ENCODE data around the gene CHRNE.
"Not testable (repeated sequence)": the region's sequence is repeated elsewhere in the genome, so short reads cannot be mapped to it uniquely, and the experiment has no call there.

CHRNE gene

GRCh38 chr17:4908301-4908700 lies 5.4 kb upstream of the CHRNE start:
- DNase-seq (ENCODE audit: extremely low read depth in 1 of 2, low read depth in 1 of 2), result no peak

GRCh38 chr17:4906642-4907041 lies 3.7 kb upstream of the CHRNE start:
- not testable (repeated sequence) for DNase-seq (ENCODE audit: extremely low read depth in 1 of 2, low read depth in 1 of 2)

- no peak for DNase-seq (ENCODE audit: extremely low read depth in 1 of 2, low read depth in 1 of 2)
Observed at GRCh38 chr17:4902540-4902939, 358 bp downstream of the CHRNE start.

GRCh38 chr17:4901648-4902344 lies 1.1 kb downstream of the CHRNE start:
- DNase-seq (ENCODE audit: extremely low read depth in 1 of 2, low read depth in 1 of 2), result no peak

GRCh38 chr17:4901108-4901647 lies 1.7 kb downstream of the CHRNE start:
- no peak for DNase-seq (ENCODE audit: extremely low read depth in 1 of 2, low read depth in 1 of 2)

GRCh38 chr17:4900231-4901107 lies 2.4 kb downstream of the CHRNE start:
- DNase-seq (ENCODE audit: extremely low read depth in 1 of 2, low read depth in 1 of 2), result no peak

GRCh38 chr17:4899341-4900230 lies 3.3 kb downstream of the CHRNE start, which contains the start of gene C17orf107:
Gene C17orf107, plus strand, starts transcription at chr17:4899536. Its CDS starts 227 bp downstream, at chr17:4899763.
- peak; percentile 88 to 93 for DNase-seq (ENCODE audit: extremely low read depth in 1 of 2, low read depth in 1 of 2)

- no peak for DNase-seq (ENCODE audit: extremely low read depth in 1 of 2, low read depth in 1 of 2)
Observed at GRCh38 chr17:4898927-4899326, 4.0 kb downstream of the CHRNE start.

GRCh38 chr17:4898351-4898750 lies 4.5 kb downstream of the CHRNE start:
- DNase-seq (ENCODE audit: extremely low read depth in 1 of 2, low read depth in 1 of 2), result no peak

GRCh38 chr17:4897785-4898184 lies 5.1 kb downstream of the CHRNE start:
- no peak for DNase-seq (ENCODE audit: extremely low read depth in 1 of 2, low read depth in 1 of 2)

GRCh38 chr17:4897198-4897687 lies 5.7 kb downstream of the CHRNE start:
- no peak for DNase-seq (ENCODE audit: extremely low read depth in 1 of 2, low read depth in 1 of 2)

GRCh38 chr17:4896332-4897197 lies 6.3 kb downstream of the CHRNE start:
- DNase-seq (ENCODE audit: extremely low read depth in 1 of 2, low read depth in 1 of 2), result no peak

- DNase-seq (ENCODE audit: extremely low read depth in 1 of 2, low read depth in 1 of 2), result no peak
Observed at GRCh38 chr17:4895657-4896331, 7.1 kb downstream of the CHRNE start.

- DNase-seq (ENCODE audit: extremely low read depth in 1 of 2, low read depth in 1 of 2), result no peak
Observed at GRCh38 chr17:4895121-4895520, 7.8 kb downstream of the CHRNE start.

- no peak for DNase-seq (ENCODE audit: extremely low read depth in 1 of 2, low read depth in 1 of 2)
Observed at GRCh38 chr17:4893721-4894560, 9.0 kb downstream of the CHRNE start.

- DNase-seq (ENCODE audit: extremely low read depth in 1 of 2, low read depth in 1 of 2), result no peak
Observed at GRCh38 chr17:4893272-4893671, 9.6 kb downstream of the CHRNE start.

- DNase-seq (ENCODE audit: extremely low read depth in 1 of 2, low read depth in 1 of 2), result no peak
Observed at GRCh38 chr17:4892499-4893221, 10.2 kb downstream of the CHRNE start.
